Astrocyte (in vitro differentiated cells and primary cell): ENCODE data around the gene XPC. TPM values are rescaled to one million over a fixed set of nuclear protein-coding genes. Genes with fewer than 3 reads are reported as not detected.

Experiments used
- DNase-seq: peaks from one replicate; pipeline ENCODE4 v3.0.0-alpha.2; 2010; ENCODE audit warnings: low read depth
- FAIRE-seq: peaks from 2 replicates; lab custom pipeline; 2011; peaks lifted over from hg19 to GRCh38; lab: Jason Lieb, UNC
- H2AFZ ChIP-seq: 2 replicates; pipeline ENCODE4 v1.6.0; 2012; ENCODE audit warnings: low read depth, low read length, inconsistent platforms
- H3K27ac ChIP-seq: 2 replicates; pipeline ENCODE4 v1.5.1; 2011; ENCODE audit warnings: low read depth, low read length, inconsistent platforms
- H3K27me3 ChIP-seq: 2 replicates; pipeline ENCODE4 v1.6.0; 2011; ENCODE audit warnings: low read length, inconsistent platforms; ENCODE audit not compliant: insufficient read depth
- H3K36me3 ChIP-seq: 2 replicates; pipeline ENCODE4 v1.5.1; 2011; ENCODE audit warnings: low read length, inconsistent platforms; ENCODE audit not compliant: insufficient read depth
- H3K4me1 ChIP-seq: 2 replicates; pipeline ENCODE4 v1.5.1; 2011; ENCODE audit warnings: low read length, inconsistent platforms; ENCODE audit not compliant: insufficient read depth
- H3K4me2 ChIP-seq: 2 replicates; pipeline ENCODE4 v1.6.0; 2012; ENCODE audit warnings: low read length, inconsistent platforms
- H3K4me3 ChIP-seq: 2 replicates; pipeline ENCODE4 v1.5.1; 2011; ENCODE audit warnings: low read depth, mild to moderate bottlenecking, low read length, inconsistent platforms; ENCODE audit not compliant: insufficient read depth
- H3K79me2 ChIP-seq: 2 replicates; pipeline ENCODE4 v1.6.0; 2012; ENCODE audit warnings: mild to moderate bottlenecking, low read length, inconsistent platforms; ENCODE audit not compliant: insufficient read depth
- H3K9ac ChIP-seq: 2 replicates; pipeline ENCODE4 v1.6.0; 2012; ENCODE audit warnings: mild to moderate bottlenecking, low read length, inconsistent platforms
- H3K9me3 ChIP-seq: 2 replicates; pipeline ENCODE4 v1.5.1; 2012; ENCODE audit warnings: low read depth, mild to moderate bottlenecking, low read length, inconsistent platforms; ENCODE audit not compliant: insufficient read depth
- H4K20me1 ChIP-seq: 2 replicates; pipeline ENCODE4 v1.6.0; 2012; ENCODE audit warnings: low read length, inconsistent platforms; ENCODE audit not compliant: insufficient read depth
- H3K27ac Mint-ChIP-seq: one replicate; pipeline ENCODE4 v1.8.0; 2021; ENCODE audit warnings: mild to moderate bottlenecking, mixed read lengths; ENCODE audit not compliant: unreplicated experiment
- H3K27me3 Mint-ChIP-seq: one replicate; pipeline ENCODE4 v1.8.0; 2021; ENCODE audit warnings: low read depth, mixed read lengths; ENCODE audit not compliant: unreplicated experiment
- H3K36me3 Mint-ChIP-seq: one replicate; pipeline ENCODE4 v1.8.0; 2021; ENCODE audit warnings: low read depth, mixed read lengths; ENCODE audit not compliant: unreplicated experiment
- H3K4me1 Mint-ChIP-seq: one replicate; pipeline ENCODE4 v1.8.0; 2021; ENCODE audit warnings: low read depth, mixed read lengths; ENCODE audit not compliant: unreplicated experiment
- H3K4me3 Mint-ChIP-seq: one replicate; pipeline ENCODE4 v1.8.0; 2021; ENCODE audit warnings: mild to moderate bottlenecking, moderate library complexity, mixed read lengths; ENCODE audit not compliant: unreplicated experiment
- H3K9me3 Mint-ChIP-seq: one replicate; pipeline ENCODE4 v1.8.0; 2021; ENCODE audit warnings: mild to moderate bottlenecking, mixed read lengths; ENCODE audit not compliant: unreplicated experiment
- EZH2 ChIP-seq: IDR thresholded peaks from 2 replicates; pipeline ENCODE4 v1.6.1; 2012; ENCODE audit warnings: mild to moderate bottlenecking, low read length, inconsistent platforms; ENCODE audit not compliant: insufficient read depth
- total RNA-seq: library from RNA; stranded (reverse); gene quantifications from 2 replicates; pipeline ENCODE4 v1.2.1, GENCODE V29; 2021
- TF ChIP-seq, protein P1 (sequence below): IDR thresholded peaks from 2 replicates; pipeline ENCODE4 v1.5.1; 2011; ENCODE audit warnings: low read depth, mild to moderate bottlenecking, inconsistent platforms, low read length, moderate library complexity; ENCODE audit not compliant: insufficient read depth

Gene XPC
- total RNA-seq, 1 donor from 2014 or later: 33.6 TPM

DNA sequence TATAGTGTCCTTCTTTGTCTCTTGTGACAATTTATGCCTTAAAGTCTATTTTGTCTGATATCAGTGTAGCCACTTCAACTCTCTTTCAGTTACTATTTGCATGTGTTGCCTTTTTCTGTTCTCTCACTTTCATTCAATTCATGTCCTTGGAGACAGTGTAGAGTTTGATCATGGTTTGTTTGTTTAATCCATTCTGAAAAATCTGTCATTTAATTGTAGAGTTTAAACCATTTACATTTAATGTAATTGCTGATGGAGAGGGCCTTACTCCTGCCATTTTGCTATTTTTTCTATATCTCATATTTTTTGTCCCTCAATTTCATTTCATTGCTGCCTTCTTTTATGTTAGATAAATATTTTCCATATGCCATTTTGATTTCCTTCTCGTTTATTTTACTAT lies 42.5 kb upstream of the XPC start:
- Mint-ChIP-seq H3K4me1 (peaks cover 12% of the 10 kb centered on the region), H3K9me3 (peaks cover 4% of the 10 kb centered on the region), H3K27me3 (no peaks in the 10 kb centered on the region), H3K27ac (no peak overlapping the region), H3K4me3 (no peak overlapping the region), H3K36me3 (no peaks in the 10 kb centered on the region)
- Histone ChIP-seq H2AFZ (no peak overlapping the region), H3K9me3 (no peaks in the 10 kb centered on the region), H3K27me3 (no peaks in the 10 kb centered on the region), H4K20me1 (no peaks in the 10 kb centered on the region), H3K4me2 (no peak overlapping the region), H3K9ac (no peak overlapping the region), H3K4me3 (no peak overlapping the region), H3K27ac (no peak overlapping the region), H3K79me2 (no peaks in the 10 kb centered on the region), H3K4me1 (peaks cover 2% of the 10 kb centered on the region), H3K36me3 (no peaks in the 10 kb centered on the region)
- no peak for FAIRE-seq
- no peak for DNase-seq
- TF ChIP-seq, protein P1, sequence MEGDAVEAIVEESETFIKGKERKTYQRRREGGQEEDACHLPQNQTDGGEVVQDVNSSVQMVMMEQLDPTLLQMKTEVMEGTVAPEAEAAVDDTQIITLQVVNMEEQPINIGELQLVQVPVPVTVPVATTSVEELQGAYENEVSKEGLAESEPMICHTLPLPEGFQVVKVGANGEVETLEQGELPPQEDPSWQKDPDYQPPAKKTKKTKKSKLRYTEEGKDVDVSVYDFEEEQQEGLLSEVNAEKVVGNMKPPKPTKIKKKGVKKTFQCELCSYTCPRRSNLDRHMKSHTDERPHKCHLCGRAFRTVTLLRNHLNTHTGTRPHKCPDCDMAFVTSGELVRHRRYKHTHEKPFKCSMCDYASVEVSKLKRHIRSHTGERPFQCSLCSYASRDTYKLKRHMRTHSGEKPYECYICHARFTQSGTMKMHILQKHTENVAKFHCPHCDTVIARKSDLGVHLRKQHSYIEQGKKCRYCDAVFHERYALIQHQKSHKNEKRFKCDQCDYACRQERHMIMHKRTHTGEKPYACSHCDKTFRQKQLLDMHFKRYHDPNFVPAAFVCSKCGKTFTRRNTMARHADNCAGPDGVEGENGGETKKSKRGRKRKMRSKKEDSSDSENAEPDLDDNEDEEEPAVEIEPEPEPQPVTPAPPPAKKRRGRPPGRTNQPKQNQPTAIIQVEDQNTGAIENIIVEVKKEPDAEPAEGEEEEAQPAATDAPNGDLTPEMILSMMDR: no peak
- no peak for TF ChIP-seq EZH2

DNA sequence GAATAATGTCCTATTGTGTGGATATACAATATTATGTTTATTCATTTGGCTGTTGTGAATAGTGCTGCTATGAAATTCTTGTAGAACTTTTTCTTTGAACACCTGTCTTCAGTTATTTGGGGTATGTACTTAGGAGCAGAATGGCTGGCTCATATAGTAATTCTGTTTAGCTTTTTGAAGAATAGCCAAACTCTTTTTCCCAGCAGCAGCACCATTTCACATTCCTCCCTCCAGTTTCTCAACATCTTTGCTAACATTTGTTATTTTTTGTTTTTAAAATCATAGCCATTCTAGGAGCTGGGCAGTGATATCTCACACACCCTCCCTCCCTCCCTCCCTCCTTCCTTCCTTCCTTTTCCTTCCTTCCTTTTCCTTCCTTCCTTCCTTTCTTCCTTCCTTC lies 40.0 kb upstream of the XPC start:
- Mint-ChIP-seq H3K36me3 (no peaks in the 10 kb centered on the region), H3K27me3 (peaks cover 6% of the 10 kb centered on the region), H3K4me3 (no peak overlapping the region), H3K27ac (no peak overlapping the region), H3K9me3 (peaks cover 4% of the 10 kb centered on the region), H3K4me1 (no peaks in the 10 kb centered on the region)
- Histone ChIP-seq H3K36me3 (no peaks in the 10 kb centered on the region), H3K79me2 (no peaks in the 10 kb centered on the region), H3K4me2 (no peak overlapping the region), H3K27me3 (no peaks in the 10 kb centered on the region), H3K9ac (no peak overlapping the region), H3K4me3 (no peak overlapping the region), H3K4me1 (peaks cover 2% of the 10 kb centered on the region), H2AFZ (no peak overlapping the region), H4K20me1 (no peaks in the 10 kb centered on the region), H3K27ac (no peak overlapping the region), H3K9me3 (no peaks in the 10 kb centered on the region)
- DNase-seq (no peak), FAIRE-seq (no peak)
- TF ChIP-seq, protein P1: no peak
- no peak for TF ChIP-seq EZH2

DNA sequence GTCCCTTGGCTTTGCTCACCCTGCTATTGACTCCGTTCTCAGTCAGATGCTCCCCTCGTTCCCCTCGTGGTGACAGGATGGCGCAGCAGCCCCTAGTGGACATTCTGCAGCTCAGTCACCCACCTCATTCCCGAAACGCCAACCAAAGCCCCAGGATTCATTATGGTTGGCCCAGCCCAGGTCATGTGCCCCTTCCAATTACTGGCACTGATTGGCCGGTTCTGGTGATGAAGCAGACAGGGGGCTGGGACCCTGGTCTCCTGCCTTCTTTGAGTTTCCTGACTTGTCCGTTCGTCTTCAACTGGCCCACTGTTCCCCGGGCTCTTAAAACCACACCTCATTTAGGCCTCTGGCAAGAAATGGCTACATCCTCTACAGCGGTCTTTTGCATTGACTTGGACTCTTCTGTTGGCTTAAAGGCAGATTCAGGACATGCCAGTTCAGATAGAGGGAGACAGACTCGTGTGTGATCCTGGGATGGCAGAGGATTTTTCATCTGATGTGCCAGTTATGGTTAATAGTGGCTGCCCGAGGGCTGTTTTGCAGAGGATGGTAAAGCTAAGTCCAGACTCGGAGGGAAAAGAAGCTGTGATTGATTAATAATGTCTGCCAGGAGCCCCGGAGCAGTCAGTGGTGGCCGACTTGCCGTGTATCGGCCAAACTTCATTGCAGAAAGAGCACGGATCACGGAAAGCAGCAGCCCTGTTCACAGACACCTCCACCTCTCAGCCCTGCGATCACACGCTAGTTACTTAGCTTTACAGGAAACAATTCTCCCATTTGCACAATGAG lies 38.1 kb upstream of the XPC start:
- Histone ChIP-seq H4K20me1 (no peaks in the 10 kb centered on the region), H3K4me2 (peak overlapping the region; percentile 76), H3K4me3 (peak overlapping the region; percentile 50), H3K36me3 (no peaks in the 10 kb centered on the region), H3K27me3 (no peaks in the 10 kb centered on the region), H3K27ac (no peak overlapping the region), H3K9me3 (no peaks in the 10 kb centered on the region), H3K9ac (peak overlapping the region; percentile 36), H2AFZ (peak overlapping the region; percentile 85), H3K79me2 (no peaks in the 10 kb centered on the region), H3K4me1 (peaks cover 11% of the 10 kb centered on the region)
- TF ChIP-seq, protein P1: peak; percentile 50
- TF ChIP-seq EZH2: no peak
- Mint-ChIP-seq H3K36me3 (no peaks in the 10 kb centered on the region), H3K27me3 (peaks cover 6% of the 10 kb centered on the region), H3K4me3 (no peak overlapping the region), H3K9me3 (peaks cover 4% of the 10 kb centered on the region), H3K27ac (no peak overlapping the region), H3K4me1 (peaks cover 2% of the 10 kb centered on the region)
- DNase-seq (peak; percentile 78), FAIRE-seq (no peak)
